ENCODE results near the gene PSMA5. TPM values are rescaled to one million over a fixed set of nuclear protein-coding genes. Genes with fewer than 3 reads are reported as not detected.

The PSMA5 gene
- total and polyA plus RNA-seq, 2 of the 4 experiments (the other 2 are of a cell fraction) = 75.5 to 107 TPM

DNA sequence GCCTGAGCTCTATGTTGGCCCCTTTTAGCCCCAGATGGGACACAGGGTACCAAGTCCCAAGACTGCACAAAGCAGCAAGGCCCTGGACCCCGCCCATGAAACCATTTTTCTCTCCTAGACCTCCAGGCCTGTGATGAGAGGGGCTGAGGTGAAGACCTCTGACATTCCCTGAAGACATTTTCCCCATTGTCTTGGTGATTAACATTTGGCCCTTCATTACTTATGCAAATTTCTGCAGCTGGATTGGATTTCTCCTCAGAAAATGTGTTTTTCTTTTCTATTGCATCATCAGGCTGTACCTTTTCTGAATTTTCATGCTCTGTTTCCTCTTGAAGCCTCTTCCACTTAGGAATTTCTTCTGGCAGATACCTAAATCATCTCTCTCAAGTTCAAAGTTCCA lies 8.2 kb upstream of the PSMA5 start:
- POLR2A ChIA-PET (ENCODE audit: unreplicated experiment) = no interaction called here
- no peak overlapping the region for H3K4ac ChIP-seq (ENCODE audit: low read depth, low read length)
- H3K36me3 ChIP-seq (ENCODE audit: control insufficient read depth, insufficient read depth, low read length) = no peaks in the 10 kb centered on the region
- no peak overlapping the region for H2AFZ ChIP-seq (replicated peaks; ENCODE audit: low read length, poor library complexity)
- TF ChIP-seq USF2 (IDR thresholded peaks at IDR 0.05; ENCODE audit: low read depth, low read length) = no peak
- H3K9ac ChIP-seq (ENCODE audit: low read depth, low read length) = no peak overlapping the region
- peaks cover 0 to 5% of the 10 kb centered on the region in 2 experiments; a peak in 2 of 4 replicates for H3K79me1 ChIP-seq (ENCODE audit: low read depth in 1 of 2, low read length in 2 of 2)
- no peak overlapping the region for H2BK120ac ChIP-seq (ENCODE audit: low read depth, low read length)
- no peak overlapping the region for H3K27ac ChIP-seq (ENCODE audit: insufficient read depth, low read length)
- H3K4me1 ChIP-seq (ENCODE audit: control insufficient read depth, insufficient read depth, low read length) = peaks cover 11% of the 10 kb centered on the region
- H4K8ac ChIP-seq (ENCODE audit: low read depth in 2 of 2, low read length in 2 of 2) = no peak overlapping the region
- no peak overlapping the region for H4K5ac ChIP-seq (ENCODE audit: low read depth, low read length)
- dilution Hi-C loops (cut with HindIII; ENCODE audit: low sequenced_read_pairs, unreplicated experiment) (no loop called here), intact Hi-C loops (cut with micrococcal nuclease) (no loop called here), in situ Hi-C loops (cut with MboI; ENCODE audit: low sequenced_read_pairs) (no loop called here)
- BruUV-seq (replicated peaks) = no TSS peak
- CTCF ChIA-PET = no interaction called here
- DNase-seq (no peak), ATAC-seq (ENCODE audit: low read depth) (no peak)
- no peak overlapping the region for H3K56ac ChIP-seq (ENCODE audit: extremely low read depth, insufficient read depth, low read length)
- H3K14ac ChIP-seq (replicated peaks; ENCODE audit: low read depth, low read length) = no peak overlapping the region
- H3K4me2 ChIP-seq (ENCODE audit: low read depth, low read length) = no peak overlapping the region
- H4K20me1 ChIP-seq (ENCODE audit: insufficient read depth, low read length) = no peaks in the 10 kb centered on the region
- H2AK5ac ChIP-seq (ENCODE audit: low read depth, low read length) = no peak overlapping the region
- WGBS, 2 experiments (ENCODE audit: extremely low coverage in 2 of 2, insufficient read length in 1 of 2) = no CpG with 5 or more reads among the region's 1 CpG
- no peaks in the 10 kb centered on the region; the same call in 1 of the 2 replicates for H3K9me3 ChIP-seq (ENCODE audit: control insufficient read depth, insufficient read depth, low read length)
- no peaks in the 10 kb centered on the region for H3K27me3 ChIP-seq (ENCODE audit: control insufficient read depth, insufficient read depth, low read length)
- peaks cover 6% of the 10 kb centered on the region for H3K9me1 ChIP-seq (ENCODE audit: insufficient read depth, low read length)
- no peak overlapping the region for H3K18ac ChIP-seq (ENCODE audit: low read depth, low read length)
- no peak overlapping the region for H3K4me3 ChIP-seq (ENCODE audit: insufficient read depth, low read depth, low read length)
- no peak overlapping the region for H2BK15ac ChIP-seq (ENCODE audit: low read depth, low read length)
- H3K23ac ChIP-seq (ENCODE audit: low read depth, low read length) = no peak overlapping the region
- H4K91ac ChIP-seq (ENCODE audit: insufficient read depth, low read depth, low read length) = no peak overlapping the region
- H2BK5ac ChIP-seq (ENCODE audit: low read depth, low read length, poor library complexity, severe bottlenecking) = no peak overlapping the region
- no peak overlapping the region for H2AK9ac ChIP-seq (replicated peaks; ENCODE audit: low read depth, low read length, poor library complexity)
- no peak overlapping the region for H2BK20ac ChIP-seq (ENCODE audit: low read depth, low read length)
